Kidney (tissue), 14 donors: ENCODE results near the gene BRPF3. TPM values are rescaled to one million over a fixed set of nuclear protein-coding genes. Genes with fewer than 3 reads are reported as not detected.
A peak's percentile ranks its signal among the peaks of the same experiment; 100 is the strongest.

Source experiments
- DNase-seq, 5 donors: peaks; one replicate each; pipeline ENCODE4 v3.0.0-alpha.2; 2013 to 2020
- FAIRE-seq: peaks from 2 replicates; lab custom pipeline; 2012; peaks lifted over from hg19 to GRCh38; lab: Jason Lieb, UNC
- H3K27ac ChIP-seq, 2 donors: one replicate each; pipeline ENCODE4 v1.7.0; 2013; ENCODE audit warnings: low read depth in 2 of 2, low read length in 2 of 2, inconsistent platforms in 1 of 2
- H3K27me3 ChIP-seq: one replicate; pipeline ENCODE4 v1.7.1; 2013; ENCODE audit warnings: low read length, inconsistent platforms; ENCODE audit not compliant: control insufficient read depth, insufficient read depth
- H3K36me3 ChIP-seq, 3 donors: one replicate each; pipeline versions ENCODE4 v1.7.0 to v1.7.1; 2013; ENCODE audit warnings: low read length in 3 of 3, control low read depth in 1 of 3, inconsistent platforms in 1 of 3; ENCODE audit not compliant: insufficient read depth in 3 of 3, control insufficient read depth in 2 of 3
- H3K4me1 ChIP-seq, 3 donors: one replicate each; pipeline versions ENCODE4 v1.7.0 to v1.7.1; 2013; ENCODE audit warnings: low read length in 3 of 3, inconsistent platforms in 1 of 3, low read depth in 1 of 3; ENCODE audit not compliant: control insufficient read depth in 2 of 3, insufficient read depth in 2 of 3
- H3K4me3 ChIP-seq, 3 donors: one replicate each; pipeline versions ENCODE4 v1.7.0 to v1.8.1; 2013; ENCODE audit warnings: low read length in 3 of 3, control low read depth in 1 of 3, inconsistent platforms in 1 of 3
- H3K9ac ChIP-seq, 3 donors: one replicate each; pipeline versions ENCODE4 v1.7.0 to v1.7.1; 2013; ENCODE audit warnings: low read length in 3 of 3, control low read depth in 1 of 3, inconsistent platforms in 1 of 3
- H3K9me3 ChIP-seq, 3 donors: one replicate each; pipeline versions ENCODE4 v1.7.0 to v1.7.1; 2013; ENCODE audit warnings: low read length in 3 of 3, control low read depth in 1 of 3, inconsistent platforms in 1 of 3; ENCODE audit not compliant: control insufficient read depth in 2 of 3, insufficient read depth in 1 of 3
- intact Hi-C: fragments of 100-400 bp; cut with DNase I; formaldehyde crosslinking; loops from one replicate; pipeline ENCODE4 v1.11.1; 2022
- polyA plus RNA-seq: library from polyadenylated mRNA; stranded (reverse); fragments of 350-450 nt; fragmentation: Illumina TruSeq; extraction: RNeasy Lipid Tissue Mini Kit (QIAGEN cat#74804); gene quantifications from one replicate; pipeline ENCODE4 v1.2.3, GENCODE V29; 2014; ENCODE audit warnings: low read depth, low replicate concordance; ENCODE audit not compliant: insufficient read depth
- total RNA-seq: library from RNA; stranded (reverse); fragmentation: NEBNext Ultra II Directional; extraction: Animal tissue kit (Norgen Biotek cat#: 25700); gene quantifications from one replicate; pipeline ENCODE4 v1.2.1, GENCODE V29; 2021
- TF ChIP-seq, protein P1 (sequence below): IDR thresholded peaks from 3 replicates; pipeline ENCODE4 v1.5.1; 2012; ENCODE audit warnings: mild to moderate bottlenecking, moderate library complexity, borderline replicate concordance; ENCODE audit not compliant: insufficient read depth; ENCODE audit errors: extremely low read depth
- donor health status: control.
- donor health status: control.
- donor health status: control.
- donor health status: control.
- donor health status: control.
- donor health status: DM: yes; HTN: yes; CAD: no.
- donor health status: Normal renal cell carcinoma (clear cell type).

The BRPF3 gene
- total and polyA plus RNA-seq, 2 donors from 2014 or later: 10.2 to 29.5 TPM

DNA sequence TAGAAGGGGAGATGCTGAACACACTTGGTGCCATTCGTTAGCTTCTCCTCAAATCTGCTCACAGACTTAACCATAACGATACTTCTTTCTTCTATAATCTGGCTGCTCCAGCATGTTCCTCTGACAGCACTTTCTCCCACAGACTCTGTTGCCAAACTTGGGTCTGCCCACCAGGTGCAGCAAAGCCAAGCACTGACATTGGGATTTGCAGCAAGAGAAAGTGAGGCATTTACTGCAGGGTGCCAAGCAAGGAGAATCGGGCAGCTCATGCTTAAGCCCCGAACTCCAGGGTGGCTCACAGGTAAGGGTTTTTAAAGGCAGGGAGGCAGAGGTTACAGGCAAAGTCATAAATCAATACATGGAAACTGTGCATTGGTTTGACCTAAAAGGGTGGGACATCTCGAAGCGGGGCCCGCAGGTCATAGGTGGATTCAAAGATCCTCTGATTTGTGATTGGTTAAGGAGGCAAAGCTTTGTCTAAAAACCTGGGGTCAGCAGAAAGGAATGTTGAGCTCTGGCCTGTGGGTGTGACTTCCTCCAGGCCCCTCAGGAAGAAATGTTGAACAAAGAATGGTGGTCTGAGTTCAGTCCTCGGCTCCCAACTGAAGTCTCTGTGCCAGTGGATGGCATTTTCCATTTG lies 48.2 kb downstream of the BRPF3 start:
- intact Hi-C loops: no loop called here
- H3K27me3 ChIP-seq: no peaks in the 10 kb centered on the region
- FAIRE-seq (no peak), DNase-seq (peak in 4 of 5 donors; percentile 61 to 79 (median 69))
- H3K9ac ChIP-seq: peak overlapping the region in 1 of 3 donors; percentile 39
- peak overlapping the region; percentile 5 to 54 for H3K27ac ChIP-seq
- peak overlapping the region in 1 of 3 donors; percentile 55 for H3K4me3 ChIP-seq
- no peaks in the 10 kb centered on the region for H3K36me3 ChIP-seq
- H3K9me3 ChIP-seq: no peaks in the 10 kb centered on the region
- H3K4me1 ChIP-seq: peaks cover 0 to 16% (median 7%) of the 10 kb centered on the region in 3 donors
- TF ChIP-seq, protein P1, sequence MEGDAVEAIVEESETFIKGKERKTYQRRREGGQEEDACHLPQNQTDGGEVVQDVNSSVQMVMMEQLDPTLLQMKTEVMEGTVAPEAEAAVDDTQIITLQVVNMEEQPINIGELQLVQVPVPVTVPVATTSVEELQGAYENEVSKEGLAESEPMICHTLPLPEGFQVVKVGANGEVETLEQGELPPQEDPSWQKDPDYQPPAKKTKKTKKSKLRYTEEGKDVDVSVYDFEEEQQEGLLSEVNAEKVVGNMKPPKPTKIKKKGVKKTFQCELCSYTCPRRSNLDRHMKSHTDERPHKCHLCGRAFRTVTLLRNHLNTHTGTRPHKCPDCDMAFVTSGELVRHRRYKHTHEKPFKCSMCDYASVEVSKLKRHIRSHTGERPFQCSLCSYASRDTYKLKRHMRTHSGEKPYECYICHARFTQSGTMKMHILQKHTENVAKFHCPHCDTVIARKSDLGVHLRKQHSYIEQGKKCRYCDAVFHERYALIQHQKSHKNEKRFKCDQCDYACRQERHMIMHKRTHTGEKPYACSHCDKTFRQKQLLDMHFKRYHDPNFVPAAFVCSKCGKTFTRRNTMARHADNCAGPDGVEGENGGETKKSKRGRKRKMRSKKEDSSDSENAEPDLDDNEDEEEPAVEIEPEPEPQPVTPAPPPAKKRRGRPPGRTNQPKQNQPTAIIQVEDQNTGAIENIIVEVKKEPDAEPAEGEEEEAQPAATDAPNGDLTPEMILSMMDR: no peak

DNA sequence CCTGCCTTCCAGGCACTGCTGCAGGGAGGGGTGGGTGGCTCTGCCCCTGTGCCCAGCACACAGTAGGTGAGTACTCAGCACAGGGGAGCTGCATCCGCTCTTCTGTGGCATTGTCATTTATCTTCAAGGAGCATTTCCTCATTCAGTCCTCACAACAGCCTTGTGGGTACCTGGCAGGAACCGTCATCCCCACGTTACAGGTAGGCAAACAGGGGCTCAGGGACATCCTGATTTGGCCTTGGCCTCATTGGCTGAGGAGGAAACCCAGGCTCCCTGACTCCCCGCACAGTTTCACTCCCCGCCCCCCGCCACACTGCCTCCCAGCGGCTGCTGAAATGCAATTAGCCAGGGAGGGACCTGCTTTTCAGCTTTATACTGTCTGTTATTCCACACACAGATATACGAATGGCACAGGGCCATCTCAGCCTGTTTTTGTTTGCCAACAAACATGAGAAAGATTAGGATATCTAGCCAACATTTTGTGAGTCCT lies 49.1 kb downstream of the BRPF3 start:
- no peak for DNase-seq
- H3K27me3 ChIP-seq: no peaks in the 10 kb centered on the region
- TF ChIP-seq, protein P1: no peak
- no peak for FAIRE-seq
- intact Hi-C loops: no loop called here
- no peak overlapping the region for H3K9ac ChIP-seq
- no peak overlapping the region for H3K4me3 ChIP-seq
- no peaks in the 10 kb centered on the region for H3K9me3 ChIP-seq
- peak overlapping the region in 1 of 2 donors; percentile 13 for H3K27ac ChIP-seq
- no peaks in the 10 kb centered on the region for H3K36me3 ChIP-seq
- peaks cover 0 to 16% (median 7%) of the 10 kb centered on the region in 3 donors for H3K4me1 ChIP-seq

DNA sequence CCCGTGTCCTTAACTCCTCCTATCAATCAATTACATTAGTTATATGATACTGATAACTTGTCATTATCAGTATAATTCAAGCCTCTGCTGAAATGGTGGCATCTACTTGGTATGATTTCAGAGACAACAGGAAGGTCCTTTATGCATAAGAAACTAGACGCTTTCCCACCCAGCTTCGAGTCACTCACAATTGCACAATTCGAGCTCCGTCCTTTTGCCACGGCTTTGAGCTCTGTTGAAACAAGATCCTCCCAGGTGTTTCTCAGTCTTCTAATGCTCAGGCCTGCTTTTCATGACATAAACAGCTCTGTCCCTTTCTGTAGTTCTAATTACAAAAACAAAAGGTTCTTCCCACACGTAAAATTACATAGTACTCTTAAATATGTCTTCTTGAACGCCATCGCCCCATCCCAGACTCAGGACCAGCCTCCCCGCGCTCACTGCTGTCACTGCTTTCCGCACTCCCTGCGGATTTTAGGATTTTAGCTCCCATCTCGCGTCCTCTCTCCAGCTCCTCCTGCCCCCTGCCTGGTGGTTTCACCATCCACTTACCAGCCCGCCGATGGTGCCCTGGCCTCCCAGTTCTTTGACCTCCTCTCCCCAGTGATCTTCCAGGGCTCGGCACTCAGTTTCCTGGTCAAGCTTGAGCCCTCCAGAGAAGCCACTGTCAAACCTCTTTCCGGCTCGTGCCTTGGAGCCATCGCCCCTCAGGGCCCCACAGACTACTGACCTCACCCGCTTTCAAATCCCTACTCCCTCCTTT lies 50.1 kb downstream of the BRPF3 start:
- FAIRE-seq: no peak
- no peaks in the 10 kb centered on the region for H3K27me3 ChIP-seq

More for the DNA sequence above, 50.1 kb downstream of the BRPF3 start:
- Histone ChIP-seq H3K36me3 (no peaks in the 10 kb centered on the region), H3K4me1 (peaks cover 0 to 16% (median 7%) of the 10 kb centered on the region in 3 donors), H3K9ac (no peak overlapping the region), H3K9me3 (no peaks in the 10 kb centered on the region), H3K27ac (no peak overlapping the region), H3K4me3 (no peak overlapping the region)
- TF ChIP-seq, protein P1: no peak
- no peak for DNase-seq
- intact Hi-C loops: no loop called here
